T-helper 17 cell (primary cell): ENCODE data around the gene RAB13. TPM values are rescaled to one million over a fixed set of nuclear protein-coding genes. Genes with fewer than 3 reads are reported as not detected.

ENCODE experiments used
- ATAC-seq: fragments of 150-1000 bp; cut with Tn5 transposase; 2 replicates; pipeline ENCODE4 v1.10.0; 2021; ENCODE audit warnings: mild to moderate bottlenecking, moderate library complexity
- DNase-seq, 3 donors: peaks; one replicate each; pipeline versions ENCODE4 v3.0.0 to v3.0.0-alpha.2; 2020 to 2021
- H3K9me3 ChIP-seq: one replicate; pipeline ENCODE4 v1.7.0; 2013; ENCODE audit warnings: low read length, mild to moderate bottlenecking; ENCODE audit not compliant: control insufficient read depth, poor library complexity, severe bottlenecking
- H3K27ac Mint-ChIP-seq: one replicate; pipeline ENCODE4 v1.8.0; 2022; ENCODE audit warnings: mild to moderate bottlenecking, moderate library complexity, mixed read lengths
- H3K27me3 Mint-ChIP-seq: one replicate; pipeline ENCODE4 v1.8.0; 2022; ENCODE audit warnings: mixed read lengths
- H3K36me3 Mint-ChIP-seq: one replicate; pipeline ENCODE4 v1.8.0; 2022; ENCODE audit warnings: low read depth, mixed read lengths
- H3K4me1 Mint-ChIP-seq: one replicate; pipeline ENCODE4 v1.8.0; 2022; ENCODE audit warnings: mild to moderate bottlenecking, mixed read lengths
- H3K4me3 Mint-ChIP-seq: one replicate; pipeline ENCODE4 v1.8.0; 2022; ENCODE audit warnings: mild to moderate bottlenecking, moderate library complexity, mixed read lengths
- total RNA-seq, 4 donors: library from RNA in 2 of 4; stranded (reverse) in 2 of 4; gene quantifications; one replicate each; pipeline ENCODE4 v1.2.3 and lab custom pipeline; 2022 to 2026

The RAB13 gene
- total RNA-seq, 2 donors from 2014 or later = 0.40 to 2.2 TPM

DNA sequence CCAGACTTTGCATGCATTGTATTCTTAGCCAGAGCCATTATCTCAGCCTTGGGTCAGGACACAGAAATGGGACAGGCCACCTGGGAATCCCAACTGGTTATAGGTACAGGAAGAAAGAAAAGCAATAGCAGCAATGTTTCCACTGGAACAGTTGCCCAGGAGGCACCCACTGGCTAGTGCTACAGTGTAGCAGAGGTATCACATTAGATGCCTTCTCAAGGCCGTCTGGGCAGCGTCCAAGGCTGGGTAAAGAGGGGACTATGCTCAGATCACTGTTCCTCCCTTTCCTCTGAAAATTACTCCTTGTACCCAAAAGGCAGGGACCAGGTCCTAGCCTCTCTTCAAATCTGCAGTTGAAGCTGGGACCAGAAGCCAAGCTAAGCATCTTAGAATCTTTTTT lies 15.8 kb downstream of the RAB13 start:
- DNase-seq = no peak
- Mint-ChIP-seq H3K27me3 (no peaks in the 10 kb centered on the region), H3K36me3 (peaks cover 5% of the 10 kb centered on the region), H3K27ac (no peak overlapping the region), H3K4me3 (no peak overlapping the region), H3K4me1 (peaks cover 28% of the 10 kb centered on the region)
- no peak for ATAC-seq
- no peaks in the 10 kb centered on the region for H3K9me3 ChIP-seq

- peaks cover 3% of the 10 kb centered on the region for H3K36me3 Mint-ChIP-seq
- DNase-seq = no peak
- peaks cover 30% of the 10 kb centered on the region for H3K4me1 Mint-ChIP-seq
- no peak overlapping the region for H3K4me3 Mint-ChIP-seq
- no peak for ATAC-seq
- H3K27ac Mint-ChIP-seq = peak overlapping the region; percentile 94
- H3K9me3 ChIP-seq = no peaks in the 10 kb centered on the region
- no peaks in the 10 kb centered on the region for H3K27me3 Mint-ChIP-seq
These were observed 17.2 kb downstream of the RAB13 start for GRCh38 chr1:153968972-153969371.

GRCh38 chr1:153968408-153968807 lies 17.7 kb downstream of the RAB13 start:
- Mint-ChIP-seq H3K36me3 (peaks cover 3% of the 10 kb centered on the region), H3K27ac (peak overlapping the region; percentile 94), H3K27me3 (no peaks in the 10 kb centered on the region), H3K4me1 (peaks cover 35% of the 10 kb centered on the region), H3K4me3 (peak overlapping the region; percentile 95)
- ATAC-seq (no peak), DNase-seq (no peak)
- H3K9me3 ChIP-seq = no peaks in the 10 kb centered on the region

- H3K9me3 ChIP-seq = no peaks in the 10 kb centered on the region
- peak overlapping the region; percentile 94 for H3K27ac Mint-ChIP-seq
- peaks cover 35% of the 10 kb centered on the region for H3K4me1 Mint-ChIP-seq
- no peaks in the 10 kb centered on the region for H3K27me3 Mint-ChIP-seq
- no peak for ATAC-seq
- DNase-seq = no peak
- peak overlapping the region; percentile 95 for H3K4me3 Mint-ChIP-seq
- H3K36me3 Mint-ChIP-seq = peaks cover 2% of the 10 kb centered on the region
These were observed 18.2 kb downstream of the RAB13 start for GRCh38 chr1:153968000-153968363.

- H3K27ac Mint-ChIP-seq = peak within 1 kb of the TSS; percentile 94
- ATAC-seq (peak; percentile 88), DNase-seq (peak; percentile 64 to 74 (median 69))
- no peaks in the 10 kb centered on the region for H3K27me3 Mint-ChIP-seq
- H3K9me3 ChIP-seq = no peaks in the 10 kb centered on the region
- peak within 1 kb of the TSS; percentile 95 for H3K4me3 Mint-ChIP-seq
- H3K36me3 Mint-ChIP-seq = peaks cover 2% of the 10 kb centered on the region
- H3K4me1 Mint-ChIP-seq = peaks cover 40% of the 10 kb centered on the region
These were observed 18.8 kb downstream of the RAB13 start, which contains the start of gene CREB3L4 for GRCh38 chr1:153967107-153967999. Gene CREB3L4, plus strand, starts transcription at chr1:153967902. Its CDS starts 624 bp downstream, at chr1:153968526.

GRCh38 chr1:153963850-153964331 lies 22.2 kb downstream of the RAB13 start:
- peaks cover 44% of the 10 kb centered on the region for H3K4me1 Mint-ChIP-seq
- no peak for ATAC-seq
- H3K27ac Mint-ChIP-seq = peak overlapping the region; percentile 99

DNA sequence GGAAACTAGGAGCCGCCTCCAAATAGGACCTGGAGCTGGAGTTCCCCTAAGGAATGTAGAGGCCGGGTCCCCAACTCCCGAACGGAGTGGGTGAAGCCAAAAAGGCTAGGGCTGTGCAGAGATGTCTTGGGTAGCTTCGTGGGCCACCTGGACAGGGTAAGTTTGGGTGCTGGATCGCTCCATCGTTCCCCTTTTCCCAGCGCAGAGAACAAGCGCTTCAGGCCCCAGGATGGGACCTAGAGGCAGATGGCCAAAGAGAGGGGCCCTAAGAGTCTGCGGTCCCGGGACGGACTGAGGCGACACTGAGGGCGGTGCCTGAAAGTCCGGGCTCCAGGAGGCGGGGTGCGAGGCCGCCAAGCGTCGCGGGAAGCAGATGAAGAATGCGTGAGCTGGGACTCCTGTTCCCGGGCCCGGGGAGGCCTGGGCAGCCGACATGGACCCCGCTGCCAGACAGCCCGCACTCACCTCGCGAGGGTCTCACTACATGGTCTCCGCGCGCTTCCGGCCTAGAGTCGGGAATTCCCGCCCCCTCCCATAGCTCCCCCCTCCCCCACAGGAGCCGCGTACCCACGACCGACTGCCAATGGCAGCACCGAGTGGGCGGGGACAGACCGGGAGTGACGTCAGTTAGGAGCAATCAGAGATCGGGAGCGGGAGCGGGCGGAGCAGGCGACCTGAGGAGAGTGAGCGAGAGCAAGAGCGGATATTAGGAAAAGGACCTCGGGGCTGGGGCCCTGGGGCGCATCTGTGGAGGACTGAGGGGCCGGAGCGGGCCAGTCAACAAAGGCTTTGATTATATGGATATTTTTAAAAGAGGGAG lies 22.9 kb downstream of the RAB13 start, which contains the start of gene SLC39A1:
TSS of gene SLC39A1 (minus strand) at position 508 of the 820 bp plus-strand sequence. CDS start 822 bp downstream, outside the sequence.
- Mint-ChIP-seq H3K36me3 (peaks cover 5% of the 10 kb centered on the region), H3K27me3 (no peaks in the 10 kb centered on the region), H3K4me1 (peaks cover 47% of the 10 kb centered on the region), H3K4me3 (peak within 1 kb of the TSS; percentile 97), H3K27ac (peak within 1 kb of the TSS; percentile 99)
- DNase-seq (peak; percentile 90 to 93 (median 93)), ATAC-seq (peak; percentile 59)
- no peaks in the 10 kb centered on the region for H3K9me3 ChIP-seq

More at GRCh38 chr1:153963850-153964331, 22.2 kb downstream of the RAB13 start:
- H3K9me3 ChIP-seq = no peaks in the 10 kb centered on the region
- Mint-ChIP-seq H3K4me3 (peak overlapping the region; percentile 97), H3K27me3 (no peaks in the 10 kb centered on the region), H3K36me3 (peaks cover 2% of the 10 kb centered on the region)
- no peak for DNase-seq

DNA sequence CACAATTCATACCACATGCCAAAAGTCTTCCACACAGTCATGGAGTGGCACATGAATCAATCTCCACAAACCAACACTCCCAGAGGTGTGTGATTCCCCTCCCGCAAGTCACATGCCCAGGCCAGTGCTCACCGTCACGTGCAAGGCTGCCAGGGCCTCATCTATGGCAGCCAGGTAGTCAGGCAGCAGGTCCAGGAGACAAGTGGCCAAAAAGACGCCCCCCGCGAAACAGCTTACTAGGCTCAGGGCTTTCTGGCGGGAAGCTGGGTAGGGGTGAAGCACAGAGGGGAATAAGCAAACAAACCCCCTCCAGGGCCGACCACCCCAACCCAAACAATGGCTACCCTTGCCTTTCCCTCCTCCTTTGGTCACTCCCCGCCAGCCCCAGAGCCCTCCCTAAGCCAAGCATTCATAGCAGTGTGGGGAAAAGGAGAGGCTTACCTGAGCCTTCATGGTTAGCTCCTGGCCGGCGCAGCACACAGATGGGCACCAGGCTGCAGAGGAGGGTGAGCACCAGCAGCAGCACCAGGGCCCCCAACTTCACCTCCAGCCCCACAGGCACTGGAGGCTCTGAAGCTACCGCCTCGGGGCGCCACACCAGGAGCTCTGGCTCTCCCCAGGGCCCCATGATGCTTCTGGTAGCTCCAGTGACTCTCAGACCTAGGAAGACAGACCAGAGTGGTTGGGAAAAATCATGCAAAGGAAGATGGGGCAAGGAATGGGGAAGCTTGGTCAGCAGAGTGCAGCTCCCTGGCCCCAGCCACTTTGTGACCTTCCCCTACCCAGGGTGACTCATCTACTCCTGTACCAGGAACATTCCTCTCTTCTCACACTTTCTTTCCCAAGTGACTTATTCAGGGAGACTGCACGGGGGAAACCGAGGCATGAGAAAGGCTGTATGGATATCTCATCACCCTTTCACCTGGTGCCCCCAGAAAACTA lies 23.8 kb downstream of the RAB13 start:
- peaks cover 7% of the 10 kb centered on the region for H3K36me3 Mint-ChIP-seq
- ATAC-seq (no peak), DNase-seq (no peak)
- peak overlapping the region; percentile 99 for H3K27ac Mint-ChIP-seq
- no peaks in the 10 kb centered on the region for H3K27me3 Mint-ChIP-seq
- H3K4me1 Mint-ChIP-seq = peaks cover 46% of the 10 kb centered on the region
- peak overlapping the region; percentile 97 for H3K4me3 Mint-ChIP-seq
- no peaks in the 10 kb centered on the region for H3K9me3 ChIP-seq

- Mint-ChIP-seq H3K27ac (peak overlapping the region; percentile 73), H3K27me3 (no peaks in the 10 kb centered on the region), H3K4me3 (peak overlapping the region; percentile 49), H3K36me3 (peaks cover 7% of the 10 kb centered on the region), H3K4me1 (peaks cover 48% of the 10 kb centered on the region)
- DNase-seq (no peak), ATAC-seq (no peak)
- H3K9me3 ChIP-seq = no peaks in the 10 kb centered on the region
These were observed 24.7 kb downstream of the RAB13 start for GRCh38 chr1:153961421-153961820.

DNA sequence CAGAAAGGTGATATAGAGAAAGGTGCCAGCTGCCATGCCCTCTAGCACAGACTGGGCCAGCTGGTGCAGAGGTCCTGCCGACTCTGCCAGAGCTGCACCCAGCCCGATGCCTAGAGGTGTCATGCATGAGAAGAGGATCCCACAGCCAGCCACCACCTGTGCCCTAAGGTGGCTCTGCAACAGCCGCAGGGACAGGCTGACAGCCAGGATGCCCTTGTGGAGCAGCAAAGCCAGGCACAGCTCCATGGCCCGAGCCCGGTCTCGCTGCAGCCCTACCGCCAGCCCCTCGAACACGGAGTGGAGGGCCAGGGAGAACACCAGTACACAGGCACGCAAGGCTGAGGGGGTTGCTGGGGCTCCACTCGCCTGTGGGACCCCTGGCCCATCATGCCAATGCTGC lies 25.9 kb downstream of the RAB13 start:
- no peak for ATAC-seq
- H3K36me3 Mint-ChIP-seq = peaks cover 7% of the 10 kb centered on the region
- H3K4me1 Mint-ChIP-seq = peaks cover 47% of the 10 kb centered on the region
- no peaks in the 10 kb centered on the region for H3K27me3 Mint-ChIP-seq
- no peak for DNase-seq
- H3K4me3 Mint-ChIP-seq = no peak overlapping the region
- H3K9me3 ChIP-seq = no peaks in the 10 kb centered on the region
- H3K27ac Mint-ChIP-seq = no peak overlapping the region

GRCh38 chr1:153959454-153959853 lies 26.7 kb downstream of the RAB13 start:
- H3K9me3 ChIP-seq = no peaks in the 10 kb centered on the region
- Mint-ChIP-seq H3K27ac (peak overlapping the region; percentile 96), H3K27me3 (no peaks in the 10 kb centered on the region), H3K4me1 (peaks cover 48% of the 10 kb centered on the region), H3K36me3 (peaks cover 7% of the 10 kb centered on the region), H3K4me3 (peak overlapping the region; percentile 57)
- DNase-seq (no peak), ATAC-seq (no peak)

DNA sequence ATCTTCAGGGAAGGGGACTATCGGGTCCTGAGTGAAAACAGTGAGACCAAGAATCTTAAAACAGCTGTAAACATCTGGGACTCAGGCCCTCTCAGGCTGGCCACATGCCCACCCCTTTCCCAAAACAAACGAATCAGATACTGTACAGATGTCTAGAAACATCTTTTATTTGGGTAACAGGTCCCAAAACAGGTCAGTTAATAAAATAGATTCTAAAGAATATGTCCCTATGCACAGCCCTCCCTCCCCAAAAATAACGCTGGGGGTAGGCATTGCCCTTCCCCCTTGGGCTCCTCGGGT lies 27.2 kb downstream of the RAB13 start:
- Mint-ChIP-seq H3K36me3 (peaks cover 13% of the 10 kb centered on the region), H3K27me3 (no peaks in the 10 kb centered on the region), H3K4me1 (peaks cover 50% of the 10 kb centered on the region), H3K4me3 (peak overlapping the region; percentile 97), H3K27ac (peak overlapping the region; percentile 96)
- ATAC-seq (no peak), DNase-seq (no peak)
- H3K9me3 ChIP-seq = no peaks in the 10 kb centered on the region
